Keratinocyte (primary cell): Measurements from ENCODE around the gene LRRC7. TPM values are rescaled to one million over a fixed set of nuclear protein-coding genes. Genes with fewer than 3 reads are reported as not detected.

Experiments
- DNase-seq: peaks from one replicate; pipeline ENCODE4 v3.0.0-alpha.2; 2011; ENCODE audit warnings: low read depth, missing footprints, low spot score
- FAIRE-seq: peaks from 2 replicates; lab custom pipeline; 2011; peaks lifted over from hg19 to GRCh38; lab: Jason Lieb, UNC
- H2AFZ ChIP-seq: 2 replicates; pipeline ENCODE4 v1.6.0; 2012; ENCODE audit warnings: low read length, control low read depth, inconsistent platforms; ENCODE audit not compliant: control insufficient read depth
- H3K27ac ChIP-seq: 2 replicates; pipeline ENCODE4 v1.5.1; 2011; ENCODE audit warnings: low read length; ENCODE audit not compliant: control insufficient read depth, insufficient read depth
- H3K27me3 ChIP-seq: 3 replicates; pipeline ENCODE4 v1.6.0; 2011; ENCODE audit warnings: low read length; ENCODE audit not compliant: control insufficient read depth, insufficient read depth; ENCODE audit errors: extremely low read depth
- H3K36me3 ChIP-seq, 2 experiments: 2 replicates in 1 of 2; 3 replicates in 1 of 2; pipeline ENCODE4 v1.5.1; 2011; ENCODE audit warnings: low read length in 2 of 2, mild to moderate bottlenecking in 1 of 2; ENCODE audit not compliant: control insufficient read depth in 2 of 2, insufficient read depth in 2 of 2; ENCODE audit errors: extremely low read depth in 1 of 2
- H3K4me1 ChIP-seq: 3 replicates; pipeline ENCODE4 v1.5.1; 2011; ENCODE audit warnings: low read length; ENCODE audit not compliant: control insufficient read depth, insufficient read depth; ENCODE audit errors: extremely low read depth
- H3K4me2 ChIP-seq: 3 replicates; pipeline ENCODE4 v1.6.0; 2011; ENCODE audit warnings: low read depth, low read length; ENCODE audit not compliant: control insufficient read depth, insufficient read depth; ENCODE audit errors: extremely low read depth
- H3K4me3 ChIP-seq, 3 experiments: fragments of 200-600 bp in 1 of 3; sonication (generic) in 1 of 3; 2 replicates in 2 of 3; 3 replicates in 1 of 3; pipeline ENCODE4 v1.5.1; 2011 to 2016; ENCODE audit warnings: low read length in 3 of 3, mild to moderate bottlenecking in 3 of 3, control low read depth in 2 of 3, inconsistent platforms in 1 of 3, low read depth in 1 of 3, mixed read lengths in 1 of 3, mixed run types in 1 of 3, moderate library complexity in 1 of 3; ENCODE audit not compliant: control insufficient read depth in 2 of 3, insufficient read depth in 2 of 3; ENCODE audit errors: extremely low read depth in 1 of 3
- H3K79me2 ChIP-seq: 2 replicates; pipeline ENCODE4 v1.6.0; 2012; ENCODE audit warnings: low read length; ENCODE audit not compliant: control insufficient read depth, insufficient read depth
- H3K9ac ChIP-seq: 3 replicates; pipeline ENCODE4 v1.6.0; 2011; ENCODE audit warnings: low read length; ENCODE audit not compliant: control insufficient read depth, insufficient read depth; ENCODE audit errors: extremely low read depth
- H3K9me1 ChIP-seq: 3 replicates; pipeline ENCODE4 v1.6.0; 2011; ENCODE audit warnings: low read length; ENCODE audit not compliant: control insufficient read depth, insufficient read depth; ENCODE audit errors: extremely low read depth
- H3K9me3 ChIP-seq: 2 replicates; pipeline ENCODE4 v1.5.1; 2012; ENCODE audit warnings: low read depth, low read length; ENCODE audit not compliant: control insufficient read depth
- H4K20me1 ChIP-seq: 3 replicates; pipeline ENCODE4 v1.6.0; 2011; ENCODE audit warnings: low read length; ENCODE audit not compliant: control insufficient read depth, insufficient read depth; ENCODE audit errors: extremely low read depth
- CTCF ChIP-seq, 3 experiments: IDR thresholded peaks in 1 of 3; conservative IDR thresholded peaks in 1 of 3; optimal IDR thresholded peaks in 1 of 3; 2 replicates in 2 of 3; 3 replicates in 1 of 3; pipeline versions ENCODE3 to v1.5.1; 2011; ENCODE audit warnings: low read length in 3 of 3, mild to moderate bottlenecking in 3 of 3, moderate library complexity in 2 of 3, control low read depth in 1 of 3, inconsistent platforms in 1 of 3; ENCODE audit not compliant: insufficient read depth in 2 of 3; ENCODE audit errors: extremely low read depth in 1 of 3
- EZH2 ChIP-seq: IDR thresholded peaks from one replicate; pipeline ENCODE4 v1.6.1; 2012; ENCODE audit warnings: inconsistent platforms, mild to moderate bottlenecking, low read length, moderate library complexity
- dilution Hi-C: fragments of 300-500 bp; cut with MboI; formaldehyde crosslinking; loops from one replicate; pipeline ENCODE4 v1.7.0; 2020; ENCODE audit warnings: low sequenced_read_pairs; ENCODE audit not compliant: extremely low pct_ligation_motif_present
- polyA plus RNA-seq, 5 experiments: library from polyadenylated mRNA; depleted of rRNA in 3 of 5; stranded (reverse) in 3 of 5; stranded (forward) in 1 of 5; unstranded in 1 of 5; fragments of >200 nt; gene quantifications; 1 replicate in 1 of 5; 2 replicates in 3 of 5; 3 replicates in 1 of 5; pipeline versions ENCODE4 v1.2.1 to v1.2.3, GENCODE V29; 2011 to 2012; ENCODE audit warnings: missing spikeins in 2 of 5, low read depth in 1 of 5, low replicate concordance in 1 of 5

LRRC7 gene
- polyA plus RNA-seq, 1 donor (not counting 4 experiments of a cell fraction or from before 2014, with no cell fraction given), result 0.28 TPM

DNA sequence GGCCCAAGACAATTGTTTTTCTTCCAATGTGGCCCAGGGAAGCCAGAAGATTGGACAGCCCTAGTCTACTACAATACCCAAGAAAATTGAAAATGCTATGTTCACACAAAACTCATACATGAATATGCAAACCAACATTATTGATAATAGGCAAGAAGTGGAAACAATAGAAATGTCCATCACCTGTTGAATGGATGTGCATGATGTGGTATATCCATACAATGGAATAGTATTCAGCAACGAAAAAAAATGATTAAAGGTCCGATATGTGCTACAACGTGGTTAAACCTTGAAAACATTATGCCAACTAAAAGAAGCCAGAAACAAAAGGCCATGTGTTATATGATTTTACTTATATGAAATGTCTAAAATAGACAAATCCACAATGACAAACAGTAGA lies 375.3 kb downstream of the LRRC7 start:
- Histone ChIP-seq H3K9me3 (no peaks in the 10 kb centered on the region), H3K4me3 (no peak overlapping the region), H3K36me3 (no peaks in the 10 kb centered on the region), H3K9me1 (no peaks in the 10 kb centered on the region), H3K4me2 (no peak overlapping the region), H2AFZ (no peak overlapping the region), H3K27me3 (no peaks in the 10 kb centered on the region), H3K4me1 (peaks cover 2% of the 10 kb centered on the region), H3K9ac (no peak overlapping the region), H3K79me2 (no peaks in the 10 kb centered on the region), H4K20me1 (no peaks in the 10 kb centered on the region), H3K27ac (no peak overlapping the region)
- DNase-seq (no peak), FAIRE-seq (no peak)
- TF ChIP-seq CTCF (optimal IDR thresholded peaks at IDR 0.05 in 1 of 3, IDR thresholded peaks at IDR 0.05 in 1 of 3, conservative IDR thresholded peaks at IDR 0.05 in 1 of 3; ENCODE audit: extremely low read depth in 1 of 3, insufficient read depth in 2 of 3, low read length in 3 of 3) (no peak), EZH2 (no peak)
- dilution Hi-C loops, result no loop called here

DNA sequence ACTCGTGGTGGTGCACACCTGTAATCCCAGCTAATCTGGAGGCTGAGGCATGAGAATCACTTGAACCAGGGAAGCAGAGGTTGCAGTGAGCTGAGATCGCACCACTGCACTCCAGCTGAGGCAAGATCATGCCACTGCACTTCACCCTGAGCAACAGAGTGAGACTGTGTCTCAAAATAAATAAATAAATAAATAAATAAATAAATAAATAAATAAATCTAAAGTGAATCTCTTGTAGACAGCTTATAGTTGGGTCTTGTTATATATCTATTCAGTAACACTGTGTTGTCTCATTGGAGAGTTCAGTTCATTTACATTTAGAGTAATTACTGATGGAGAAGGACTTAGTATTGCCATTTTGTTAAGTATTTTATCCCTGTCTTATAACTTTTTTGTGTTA lies 379.2 kb downstream of the LRRC7 start:
- DNase-seq (no peak), FAIRE-seq (no peak)
- no peak overlapping the region for H3K27ac ChIP-seq
- no peak overlapping the region for H3K9ac ChIP-seq
- no peaks in the 10 kb centered on the region for H3K9me1 ChIP-seq
- no peaks in the 10 kb centered on the region for H3K9me3 ChIP-seq
- H3K4me2 ChIP-seq, result no peak overlapping the region
- H3K36me3 ChIP-seq, result no peaks in the 10 kb centered on the region
- H3K4me3 ChIP-seq, result no peak overlapping the region
- H3K27me3 ChIP-seq, result no peaks in the 10 kb centered on the region
- TF ChIP-seq EZH2 (no peak), CTCF (optimal IDR thresholded peaks at IDR 0.05 in 1 of 3, IDR thresholded peaks at IDR 0.05 in 1 of 3, conservative IDR thresholded peaks at IDR 0.05 in 1 of 3; ENCODE audit: extremely low read depth in 1 of 3, insufficient read depth in 2 of 3, low read length in 3 of 3) (no peak)
- H2AFZ ChIP-seq, result no peak overlapping the region
- peaks cover 2% of the 10 kb centered on the region for H3K4me1 ChIP-seq
- H3K79me2 ChIP-seq, result no peaks in the 10 kb centered on the region
- H4K20me1 ChIP-seq, result no peaks in the 10 kb centered on the region
- dilution Hi-C loops, result no loop called here
